D341Med (cell line): ENCODE results near the gene OLA1.
"Not testable (repeated sequence)": the region's sequence is repeated elsewhere in the genome, so short reads cannot be mapped to it uniquely, and the experiment has no call there.

Experiments
- DNase-seq: peaks from one replicate; pipeline ENCODE4 v3.0.0; 2012; ENCODE audit warnings: low spot score

Gene OLA1

DNA sequence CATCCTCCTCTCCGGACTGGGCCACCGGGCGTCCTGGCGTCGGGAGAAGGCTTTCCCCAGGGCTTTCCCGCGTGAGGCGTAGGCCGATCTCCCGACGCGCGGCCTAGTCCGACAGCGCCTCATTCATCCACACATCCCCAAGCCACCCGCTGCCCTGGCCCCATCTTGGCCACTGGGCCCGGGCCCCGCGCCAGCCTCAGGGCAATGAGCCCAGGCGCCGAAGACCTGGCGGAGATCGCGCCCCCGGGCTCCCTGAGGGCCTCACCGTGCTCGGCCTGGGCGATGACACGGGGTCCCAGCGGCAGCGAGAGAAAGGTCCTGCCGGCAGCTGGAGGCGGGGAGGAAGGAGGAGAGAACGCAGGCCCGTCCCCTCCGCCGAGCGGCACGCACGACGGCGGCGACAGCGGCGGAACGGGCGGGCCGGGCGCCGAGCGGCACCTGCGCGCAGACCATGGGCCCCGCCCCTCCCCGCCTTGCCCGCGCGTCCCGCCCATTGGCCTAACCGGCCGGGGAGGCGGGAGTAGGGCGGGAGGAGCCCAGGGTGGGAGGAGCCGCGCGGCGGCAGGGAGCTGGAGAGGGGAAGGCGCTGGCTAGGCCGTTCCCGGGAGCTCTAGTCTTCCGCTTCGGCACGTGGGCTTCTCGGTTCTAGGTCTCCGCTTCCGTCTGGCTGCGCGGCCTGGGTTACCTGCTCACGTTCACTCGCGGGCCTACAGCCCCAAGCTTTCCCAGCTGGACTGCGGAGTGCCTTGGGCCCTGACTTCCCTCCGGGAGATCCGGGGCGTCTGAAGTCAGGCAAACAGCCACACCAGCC, at the start of gene OLA1:
Gene OLA1, minus strand, starts transcription at position 346 of the 811 bp plus-strand sequence. CDS start 1,717 bp downstream, outside the sequence.
- peak; percentile 98 for DNase-seq

DNA sequence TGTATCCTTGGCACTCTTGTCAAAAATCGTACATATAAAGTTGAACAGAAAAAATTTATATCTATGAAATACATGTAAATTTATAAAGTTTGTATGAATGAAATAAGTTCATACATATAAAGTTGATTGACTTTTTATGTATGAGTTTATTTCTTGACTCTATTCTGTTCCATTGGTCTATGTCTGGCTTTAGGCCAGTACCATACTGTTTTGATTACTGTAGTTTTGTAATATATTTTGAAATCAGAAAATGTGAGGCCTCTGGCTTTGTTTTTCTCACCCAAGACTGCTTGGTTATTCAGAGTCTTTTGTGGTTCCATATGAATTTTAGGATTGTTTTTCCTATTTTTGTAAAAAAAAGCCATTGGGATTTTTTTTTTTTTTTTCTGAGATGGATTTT, 44.6 kb upstream of the OLA1 start:
- no peak for DNase-seq

DNA sequence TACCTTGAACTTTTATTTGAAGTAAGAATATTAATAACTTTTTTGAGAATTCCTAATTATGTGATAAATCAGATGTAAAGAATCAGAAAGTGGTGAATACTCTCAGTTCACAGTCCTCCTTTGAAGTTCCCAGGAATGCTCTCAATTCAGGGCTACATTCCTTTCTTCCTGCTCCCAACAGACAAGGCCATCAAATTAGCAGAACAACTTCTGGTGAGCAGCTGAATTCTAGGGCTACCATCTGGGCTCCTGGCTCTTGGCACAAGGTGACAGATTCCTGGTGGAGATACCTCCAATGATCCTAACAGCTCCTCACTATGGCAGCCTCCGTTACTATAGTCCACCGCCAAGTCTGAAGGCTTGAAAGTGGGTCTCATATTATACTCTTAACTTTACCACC, 37.8 kb upstream of the OLA1 start:
- no peak for DNase-seq

DNA sequence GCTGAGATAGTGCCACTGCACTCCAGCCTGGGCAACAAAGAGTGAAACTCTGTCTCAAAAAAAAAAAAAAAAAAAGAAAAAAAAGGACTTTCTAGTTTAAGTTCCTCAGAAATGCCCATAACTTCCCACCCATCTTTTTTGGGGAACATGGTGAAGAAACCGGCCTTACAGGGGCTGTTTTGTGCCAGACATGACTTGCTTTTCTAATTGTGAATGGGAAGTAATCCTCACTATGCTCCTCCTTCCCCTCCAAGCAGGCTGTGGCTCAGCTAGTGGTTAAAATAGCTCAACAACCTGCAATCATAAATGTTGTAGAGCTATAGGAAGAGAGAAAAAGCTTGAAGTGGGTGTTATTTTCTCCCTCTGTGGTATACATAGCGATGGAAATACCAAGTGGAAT, 34.1 kb upstream of the OLA1 start:
- no peak for DNase-seq

DNA sequence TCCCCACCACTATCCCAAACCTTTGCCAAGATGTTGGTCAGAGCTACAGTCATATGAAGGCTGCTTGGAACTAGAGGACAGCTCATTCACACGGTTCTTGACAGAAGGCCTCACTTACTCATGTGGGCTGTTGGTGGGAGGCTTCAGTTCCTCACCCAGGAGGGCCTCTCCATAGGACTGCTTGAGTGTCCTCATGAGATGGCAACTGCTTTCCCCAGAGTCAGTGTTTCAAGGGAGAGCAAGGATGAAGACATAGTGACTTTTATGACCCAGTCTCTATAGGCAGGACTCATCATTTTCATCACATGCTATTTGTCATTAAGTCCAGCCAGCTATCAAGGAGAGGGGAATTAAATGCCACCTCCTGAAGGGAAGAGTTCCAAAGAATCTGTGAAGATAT, 33.4 kb upstream of the OLA1 start:
- DNase-seq, result no peak

DNA sequence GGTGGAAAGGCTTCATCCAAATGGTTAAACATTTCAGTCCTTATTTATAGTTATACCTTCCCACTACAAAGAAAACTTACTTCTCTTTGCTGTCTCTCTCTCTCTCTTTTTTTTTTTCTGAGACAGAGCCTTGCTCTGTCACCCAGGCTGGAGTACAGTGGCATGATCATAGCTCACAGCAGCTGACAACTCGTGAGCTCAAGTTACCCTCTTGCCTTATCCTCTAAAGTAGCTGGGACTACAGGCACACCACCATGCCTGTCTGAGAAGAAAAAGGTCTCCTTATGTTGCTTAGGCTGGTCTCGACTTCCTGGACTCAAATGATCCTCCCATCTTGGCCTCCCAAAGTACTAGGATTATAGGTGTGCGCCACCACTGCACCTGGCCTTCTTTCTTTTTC, 32.3 kb upstream of the OLA1 start:
- no peak for DNase-seq

DNA sequence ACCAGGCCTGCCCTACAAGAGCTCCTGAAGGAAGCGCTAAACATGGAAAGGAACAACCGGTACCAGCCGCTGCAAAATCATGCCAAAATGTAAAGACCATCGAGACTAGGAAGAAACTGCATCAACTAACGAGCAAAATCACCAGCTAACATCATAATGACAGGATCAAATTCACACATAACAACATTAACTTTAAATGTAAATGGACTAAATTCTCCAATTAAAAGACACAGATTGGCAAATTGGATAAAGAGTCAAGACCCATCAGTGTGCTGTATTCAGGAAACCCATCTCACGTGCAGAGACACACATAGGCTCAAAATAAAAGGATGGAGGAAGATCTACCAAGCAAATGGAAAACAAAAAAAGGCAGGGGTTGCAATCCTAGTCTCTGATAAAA, 21.9 kb upstream of the OLA1 start:
- DNase-seq, result not testable (repeated sequence)

DNA sequence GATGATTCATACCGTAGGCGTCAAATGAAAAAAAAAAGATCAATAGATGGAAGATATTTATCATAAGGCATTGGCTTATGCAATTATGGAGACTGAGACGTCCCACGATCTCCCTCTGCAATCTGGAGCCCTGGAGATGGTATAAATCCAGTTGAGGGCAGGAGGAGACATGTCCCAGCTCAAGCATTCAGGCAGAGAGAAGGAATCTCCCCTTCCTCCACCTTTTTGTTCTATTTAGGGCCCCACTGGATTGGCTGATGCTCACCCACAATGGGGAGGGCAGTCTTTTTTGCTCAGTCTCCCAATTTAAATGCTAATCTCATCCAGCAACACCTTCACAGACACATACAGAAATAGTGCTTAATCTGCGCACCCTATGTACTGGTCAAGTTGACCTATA, 18.0 kb upstream of the OLA1 start:
- DNase-seq, result no peak

DNA sequence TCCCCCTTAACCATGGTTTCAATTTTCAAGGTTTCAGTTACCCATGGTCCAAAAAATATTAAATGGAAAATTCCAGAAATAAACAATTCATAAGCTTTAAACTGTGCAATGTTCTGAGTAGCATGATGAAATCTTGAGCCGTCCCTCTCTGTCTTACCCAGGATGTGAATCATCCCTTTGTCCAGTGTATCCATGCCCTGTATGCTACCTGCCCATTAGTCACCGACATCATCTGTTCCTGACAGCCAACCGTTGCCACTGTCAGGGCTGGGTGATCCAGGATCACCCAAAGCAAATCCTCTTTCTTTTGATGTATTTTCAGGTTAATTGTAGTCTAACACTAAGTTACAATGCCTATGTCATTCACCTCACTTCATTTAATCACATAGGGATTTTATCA, 15.7 kb upstream of the OLA1 start:
- DNase-seq, result no peak

DNA sequence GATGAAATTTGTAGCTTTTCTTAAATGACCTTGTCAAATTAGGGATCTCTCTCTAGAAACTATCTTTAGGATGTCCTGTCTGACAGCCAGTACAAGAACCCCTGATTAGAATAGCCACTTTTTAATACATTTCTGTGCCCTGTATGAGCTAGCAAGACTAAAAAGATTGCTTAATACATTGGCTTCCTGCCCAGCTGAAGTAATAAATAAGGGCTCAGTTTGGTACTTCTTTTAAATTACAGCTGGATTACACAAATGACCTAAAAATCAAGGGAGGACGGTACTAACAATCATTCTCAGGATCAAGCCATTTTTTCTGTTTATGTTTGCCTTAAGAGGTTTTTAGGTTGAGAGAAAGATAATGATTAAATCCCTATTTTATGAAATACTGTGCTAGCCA, 11.6 kb upstream of the OLA1 start:
- no peak for DNase-seq

DNA sequence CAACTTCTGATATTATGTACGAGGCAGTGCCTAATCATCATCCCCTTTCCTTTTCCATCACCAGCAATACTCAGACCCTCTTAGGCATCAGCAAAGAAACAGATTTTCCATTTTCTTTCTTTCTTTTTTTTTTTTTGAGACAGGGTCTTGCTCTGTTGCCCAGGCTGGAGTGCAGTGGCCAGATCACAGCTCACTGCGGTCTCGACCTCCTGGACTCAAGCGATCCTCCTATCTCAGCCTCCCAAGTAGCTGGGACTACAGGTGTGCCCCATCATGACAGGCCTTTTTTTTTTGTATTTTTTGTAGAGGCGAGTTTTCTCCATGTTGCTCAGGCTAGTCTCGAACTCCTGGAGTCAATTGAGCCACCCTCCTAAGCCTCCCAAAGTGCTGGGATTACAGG, 5.9 kb upstream of the OLA1 start:
- no peak for DNase-seq

DNA sequence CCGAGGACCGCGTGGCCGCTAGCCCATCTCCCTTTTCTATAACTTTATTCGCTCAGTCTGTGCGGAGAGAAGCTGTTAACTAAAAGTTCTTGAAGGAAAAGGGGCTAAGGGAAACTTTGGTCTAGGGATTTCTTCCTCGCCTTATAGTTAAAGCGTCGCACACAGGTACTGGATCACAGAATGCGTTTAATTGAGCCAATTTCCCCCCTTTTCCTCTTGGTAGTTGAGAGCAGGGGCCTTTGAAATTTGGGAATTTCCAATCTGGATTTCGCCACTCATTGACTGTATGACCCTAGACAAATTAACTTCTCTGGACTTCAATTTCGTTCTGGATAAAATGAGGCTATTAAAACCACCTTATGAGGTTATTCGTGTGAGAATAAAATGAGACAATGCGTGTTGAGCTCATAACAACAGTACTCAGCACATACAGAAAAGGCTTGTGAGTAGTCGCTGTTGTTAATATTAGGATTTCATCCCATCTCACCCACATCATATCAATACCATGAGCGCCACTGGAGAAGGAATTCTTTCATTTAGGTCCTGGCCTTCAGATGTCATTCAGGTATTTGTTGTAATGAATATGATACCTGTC, 763 bp upstream of the OLA1 start:
- no peak for DNase-seq

DNA sequence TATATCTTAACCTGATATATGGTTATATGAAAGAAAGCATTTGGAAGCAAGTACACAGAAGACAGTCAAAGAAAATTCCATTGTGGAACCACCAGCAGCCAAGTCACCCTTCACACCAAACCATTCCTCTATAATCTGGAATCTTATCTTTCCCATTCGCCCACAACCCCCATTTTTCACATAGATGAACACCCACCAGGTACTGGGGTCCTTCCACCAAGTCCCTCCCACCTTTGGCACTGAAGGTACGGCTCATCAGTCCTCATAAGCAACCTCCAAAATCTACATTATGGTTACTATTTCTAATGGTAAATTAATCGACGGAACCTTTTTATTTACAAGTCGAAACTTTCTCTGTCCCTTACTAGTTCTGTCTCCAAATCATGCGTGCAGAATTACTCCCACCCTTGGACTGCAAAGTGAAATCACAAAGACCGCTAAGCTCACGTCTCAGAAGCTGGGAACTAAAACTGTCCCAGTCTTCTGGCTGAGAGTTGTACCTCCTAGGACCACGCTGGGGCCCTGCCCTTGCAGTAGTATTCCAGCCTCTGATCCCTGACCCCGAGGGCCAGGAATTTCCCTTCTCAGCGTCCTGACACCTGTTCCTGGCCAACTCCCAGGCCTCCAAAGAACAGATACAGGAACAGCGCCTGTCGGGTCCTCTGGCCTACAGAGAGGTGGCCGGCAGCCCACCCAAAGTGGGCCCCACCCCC, 702 bp downstream of the OLA1 start:
- no peak for DNase-seq

DNA sequence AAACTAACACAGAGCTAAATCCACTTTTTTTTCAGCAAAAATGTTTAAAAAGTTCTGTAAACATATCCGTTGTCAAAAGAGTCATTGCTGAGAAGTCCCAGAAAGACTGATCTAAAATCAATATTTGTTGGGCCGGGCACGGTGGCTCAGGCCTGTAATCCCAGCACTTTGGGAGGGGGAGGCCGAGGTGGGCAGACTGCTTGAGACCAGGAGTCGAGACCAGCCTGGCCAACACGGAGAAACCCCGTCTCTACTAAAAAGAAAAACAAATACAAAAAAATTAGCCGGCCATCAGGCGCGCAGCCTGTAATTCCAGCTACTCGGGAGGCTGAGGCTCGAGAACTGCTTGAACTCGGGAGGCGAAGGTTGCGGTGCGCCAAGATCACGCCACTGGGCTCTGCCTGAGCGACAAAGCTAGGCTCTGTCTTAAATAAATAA, 1.4 kb downstream of the OLA1 start:
- no peak for DNase-seq

DNA sequence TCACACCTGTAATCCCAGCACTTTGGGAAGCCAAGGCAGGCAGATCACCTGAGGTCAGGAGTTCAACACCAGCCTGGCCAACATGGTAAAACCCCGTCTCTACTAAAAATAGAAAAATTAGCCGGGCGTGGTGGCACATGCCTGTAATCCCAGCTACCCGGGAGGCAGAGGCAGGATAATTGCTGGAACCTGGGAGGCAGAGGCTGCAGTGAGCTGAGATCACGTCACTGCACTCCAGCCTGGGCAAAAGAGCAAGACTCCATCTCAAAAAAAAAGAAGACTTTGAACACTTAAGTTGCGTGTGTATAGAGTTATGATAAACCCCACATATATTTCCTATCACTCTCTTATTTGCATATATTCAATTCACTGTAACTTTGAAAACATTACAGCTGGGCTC, 2.7 kb downstream of the OLA1 start:
- not testable (repeated sequence) for DNase-seq

DNA sequence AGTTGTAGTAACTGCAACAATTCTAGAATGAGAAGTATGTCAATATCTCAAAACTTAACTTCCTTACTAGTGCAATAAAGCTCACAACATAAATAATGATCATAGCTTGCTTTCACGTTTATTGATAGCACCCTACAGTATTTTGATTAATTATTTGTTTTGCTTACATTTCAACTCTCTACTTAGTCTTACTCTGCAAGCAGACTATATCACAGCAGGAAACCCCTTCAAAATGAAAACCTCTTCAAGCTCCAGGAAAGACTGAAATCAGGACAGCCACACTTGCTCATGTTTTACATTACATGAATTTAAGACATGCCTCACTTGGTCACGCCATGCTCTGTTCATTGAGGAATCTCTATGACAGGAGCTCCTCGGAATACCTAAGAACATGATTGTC, 3.3 kb downstream of the OLA1 start:
- DNase-seq, result no peak

DNA sequence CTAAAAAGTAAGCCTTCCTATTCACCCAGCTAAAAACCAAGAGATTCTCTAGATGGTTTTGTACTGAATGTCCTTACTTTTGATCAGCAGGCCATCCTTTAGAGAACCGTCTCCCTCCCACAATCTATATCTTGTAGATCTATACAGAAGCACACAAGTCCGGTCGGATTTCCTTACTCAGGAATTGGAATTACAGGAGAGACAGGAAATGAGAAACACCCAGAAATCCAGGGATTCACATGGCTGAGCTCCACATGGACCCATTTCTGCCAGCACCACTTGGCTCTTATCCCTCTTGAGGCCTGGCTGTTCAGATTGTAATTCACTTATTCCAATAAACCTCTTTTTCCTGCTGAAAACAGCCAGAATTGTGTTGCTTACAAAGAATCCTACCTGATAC, 4.5 kb downstream of the OLA1 start:
- no peak for DNase-seq

DNA sequence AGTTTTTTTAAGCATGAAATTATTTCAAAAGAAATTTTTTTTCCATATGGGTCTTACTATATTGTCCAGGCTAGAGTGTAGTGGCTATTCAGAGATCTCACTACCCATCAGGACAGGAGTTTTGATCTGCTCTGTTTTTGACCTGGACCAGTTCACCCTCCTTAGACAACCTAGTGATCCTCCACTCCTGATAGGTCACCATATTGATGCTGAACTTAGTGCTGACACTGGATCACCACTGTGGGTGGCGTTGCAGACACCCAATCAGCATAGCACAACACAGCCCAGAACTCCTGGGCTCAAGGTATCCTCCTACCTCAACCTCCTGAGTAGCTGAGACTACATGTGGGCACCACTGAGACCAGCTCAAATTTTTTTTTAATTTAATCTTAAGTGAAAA, 8.2 kb downstream of the OLA1 start:
- DNase-seq, result no peak

DNA sequence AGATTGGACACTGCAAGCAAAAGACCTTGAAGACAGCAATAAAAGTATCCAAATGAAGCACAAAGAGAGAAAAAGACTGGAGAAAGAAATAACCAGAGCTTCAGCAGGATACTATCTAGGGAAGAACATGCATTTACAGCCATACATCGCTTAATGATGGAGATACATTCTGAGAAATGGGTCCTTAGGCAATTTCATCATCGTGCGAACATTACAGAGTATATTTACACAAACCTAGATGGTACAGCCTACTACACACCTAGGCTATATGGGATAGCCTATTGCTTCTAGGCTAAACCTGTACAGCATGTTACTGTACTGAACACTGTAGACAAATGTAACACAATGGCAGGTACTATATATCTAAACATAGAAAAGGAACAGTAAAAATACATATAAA, 11.9 kb downstream of the OLA1 start:
- DNase-seq, result no peak

DNA sequence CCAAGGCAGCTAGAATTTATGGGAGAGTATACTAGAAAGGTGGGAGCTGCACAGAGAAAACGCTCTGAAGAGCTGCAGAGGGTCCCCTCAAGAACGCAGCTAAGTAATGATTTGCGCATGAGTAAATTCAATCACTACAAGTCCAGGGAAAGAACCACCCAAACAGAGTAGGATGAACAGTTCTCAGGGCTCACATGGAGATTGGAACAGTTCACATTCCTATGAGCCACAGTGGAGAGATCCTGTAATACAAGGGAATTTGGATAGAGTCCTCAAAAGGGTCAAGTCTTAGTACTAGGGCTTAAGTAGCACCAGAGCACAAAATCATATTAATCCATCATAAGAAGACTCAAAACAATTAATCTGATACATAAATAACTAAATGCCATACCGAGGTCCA, 12.7 kb downstream of the OLA1 start:
- DNase-seq, result no peak

DNA sequence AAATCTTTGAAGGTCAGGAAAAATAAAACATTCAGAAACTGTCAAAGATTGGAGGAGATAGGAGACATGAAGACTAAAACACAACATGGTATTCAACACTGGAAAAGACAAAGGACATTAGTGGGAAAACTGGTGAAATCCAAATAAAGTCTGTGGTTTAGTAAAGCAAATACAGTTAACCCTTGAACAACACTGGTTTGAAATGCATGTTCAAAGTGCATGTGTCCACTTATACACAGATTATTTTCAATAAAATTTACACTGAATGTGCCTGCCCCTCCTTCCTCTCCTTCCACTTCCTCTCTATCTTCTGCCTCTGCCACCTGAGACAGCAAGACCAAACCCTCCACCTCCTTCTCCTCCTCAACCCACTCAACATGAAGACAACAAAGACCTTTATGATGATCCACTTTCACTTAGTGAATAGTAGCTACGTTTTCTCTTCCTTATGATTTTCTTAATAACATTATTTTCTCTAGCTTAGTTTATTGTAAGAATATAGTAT, 14.5 kb downstream of the OLA1 start:
- DNase-seq, result no peak

DNA sequence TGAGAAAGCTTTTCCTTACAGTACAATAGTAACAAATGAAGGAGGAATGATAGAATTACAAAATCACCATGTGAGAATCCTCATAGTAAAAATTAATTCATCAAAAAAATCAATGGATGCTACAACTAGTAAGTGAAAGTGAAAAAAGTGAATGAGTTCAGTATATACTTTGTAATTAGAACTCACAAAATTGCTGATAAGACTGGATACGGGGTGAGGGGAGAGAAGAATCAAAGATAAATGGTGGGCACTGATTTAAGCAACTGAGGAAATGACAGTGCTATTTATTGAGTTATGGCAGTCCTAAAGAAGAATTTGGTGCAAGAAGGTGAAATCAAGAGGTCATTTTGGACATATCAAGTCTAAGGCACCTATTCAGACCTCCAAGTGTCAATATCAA, 20.6 kb downstream of the OLA1 start:
- no peak for DNase-seq

DNA sequence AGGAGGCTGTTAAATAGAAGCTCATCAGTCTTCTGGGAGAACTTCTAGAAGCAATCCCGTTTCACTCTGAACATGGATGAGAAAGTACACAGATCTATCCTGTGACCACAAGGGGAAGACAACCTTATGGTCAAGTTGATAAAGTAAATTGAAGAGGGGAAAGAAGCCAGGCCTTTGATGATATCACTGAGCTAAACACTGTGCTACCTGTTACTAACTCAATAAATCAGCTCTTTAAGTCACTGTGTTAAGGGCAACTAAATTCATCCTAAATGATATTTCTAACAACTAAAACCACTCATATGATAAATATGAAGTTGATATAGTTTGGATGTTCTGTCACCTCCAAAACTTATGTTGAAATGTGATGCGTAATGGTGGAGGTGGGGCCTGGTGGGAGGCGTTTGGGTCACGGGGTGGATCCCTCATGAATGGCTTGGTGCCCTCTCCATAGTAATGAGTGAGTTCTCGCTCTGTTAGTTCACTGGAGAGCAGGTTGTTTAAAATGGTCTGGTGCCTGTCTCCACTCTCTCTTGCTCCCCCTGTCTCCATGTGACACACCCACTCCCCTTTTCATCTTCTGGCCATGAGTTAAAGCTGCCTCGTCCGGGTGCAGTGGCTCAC, 23.6 kb downstream of the OLA1 start:
- DNase-seq, result no peak
